ENCODE data around the gene MAST4. TPM values are rescaled to one million over a fixed set of nuclear protein-coding genes. Genes with fewer than 3 reads are reported as not detected.

Gene MAST4
- total and polyA plus RNA-seq, 2 donors (not counting 1 experiment from before 2014, with no cell fraction given), result 2.5 to 57.1 TPM

- peak overlapping the region; percentile 26 for H3K27ac Mint-ChIP-seq
- Histone ChIP-seq H4K20me1 (ENCODE audit: control insufficient read depth, insufficient read depth, low read length, poor library complexity, severe bottlenecking) (no peaks in the 10 kb centered on the region), H3K27me3 (replicated peaks in 1 of 4; ENCODE audit: control extremely low read depth in 1 of 4, control insufficient read depth in 3 of 4, insufficient read depth in 4 of 4, low read length in 3 of 4) (no peaks in the 10 kb centered on the region), H3K4me1 (ENCODE audit: control insufficient read depth in 2 of 2, insufficient read depth in 2 of 2, low read length in 2 of 2) (peaks cover 26 to 34% of the 10 kb centered on the region in 2 donors), H2AFZ (ENCODE audit: insufficient read depth, low read depth, low read length, poor library complexity, severe bottlenecking) (no peak overlapping the region), H3K36me3 (replicated peaks in 1 of 2; ENCODE audit: control extremely low read depth in 1 of 2, control insufficient read depth in 1 of 2, extremely low read depth in 1 of 2, insufficient read depth in 2 of 2, low read length in 1 of 2) (peaks cover 0 to 21% of the 10 kb centered on the region in 2 experiments), H3K9me3 (ENCODE audit: control extremely low read depth in 1 of 3, control insufficient read depth in 2 of 3, insufficient read depth in 1 of 3, low read length in 2 of 3) (peaks cover 0 to 15% (median 0%) of the 10 kb centered on the region in 3 donors), H3K4me2 (replicated peaks; ENCODE audit: low read depth, low read length, poor library complexity, severe bottlenecking) (no peak overlapping the region), H3K27ac (ENCODE audit: low read length in 2 of 2) (no peak overlapping the region), H3K4me3 (ENCODE audit: control extremely low read depth in 1 of 5, extremely low read depth in 1 of 5, insufficient read depth in 1 of 5, low read depth in 2 of 5, low read length in 4 of 5) (no peak overlapping the region), H3K79me2 (ENCODE audit: control insufficient read depth, insufficient read depth, low read length) (peaks cover 15% of the 10 kb centered on the region), H3K9ac (ENCODE audit: low read length) (no peak overlapping the region)
- no peak overlapping the region for H3K4me3 Mint-ChIP-seq
- POLR2A ChIA-PET, result no interaction called here
- CTCF ChIA-PET, result interaction anchor here (1.4 to 19.5 kb wide), 4 partner anchors 7 to 83 kb away, joined by 6 to 582 read pairs (median 30); no protein-coding TSS in a partner anchor
- no peaks in the 10 kb centered on the region for H3K27me3 Mint-ChIP-seq
- no peak for TF ChIP-seq EZH2 (IDR thresholded peaks at IDR 0.05; ENCODE audit: borderline replicate concordance, insufficient read depth, low read depth, low read length, poor library complexity, severe bottlenecking)
- TF ChIP-seq CTCF (IDR thresholded peaks at IDR 0.05), result no peak
- intact Hi-C loops (cut with micrococcal nuclease), result no loop called here
- ATAC-seq (ENCODE audit: low read depth) (no peak), DNase-seq (no peak)
- peaks cover 30% of the 10 kb centered on the region for H3K4me1 Mint-ChIP-seq
- H3K9me3 Mint-ChIP-seq (ENCODE audit: insufficient read depth), result no peaks in the 10 kb centered on the region
- 98% methylated on average over 44 of the region's 44 CpGs for WGBS (ENCODE audit: insufficient coverage)
Observed at GRCh38 chr5:67163231-67163756, 567.1 kb downstream of the MAST4 start.

DNA sequence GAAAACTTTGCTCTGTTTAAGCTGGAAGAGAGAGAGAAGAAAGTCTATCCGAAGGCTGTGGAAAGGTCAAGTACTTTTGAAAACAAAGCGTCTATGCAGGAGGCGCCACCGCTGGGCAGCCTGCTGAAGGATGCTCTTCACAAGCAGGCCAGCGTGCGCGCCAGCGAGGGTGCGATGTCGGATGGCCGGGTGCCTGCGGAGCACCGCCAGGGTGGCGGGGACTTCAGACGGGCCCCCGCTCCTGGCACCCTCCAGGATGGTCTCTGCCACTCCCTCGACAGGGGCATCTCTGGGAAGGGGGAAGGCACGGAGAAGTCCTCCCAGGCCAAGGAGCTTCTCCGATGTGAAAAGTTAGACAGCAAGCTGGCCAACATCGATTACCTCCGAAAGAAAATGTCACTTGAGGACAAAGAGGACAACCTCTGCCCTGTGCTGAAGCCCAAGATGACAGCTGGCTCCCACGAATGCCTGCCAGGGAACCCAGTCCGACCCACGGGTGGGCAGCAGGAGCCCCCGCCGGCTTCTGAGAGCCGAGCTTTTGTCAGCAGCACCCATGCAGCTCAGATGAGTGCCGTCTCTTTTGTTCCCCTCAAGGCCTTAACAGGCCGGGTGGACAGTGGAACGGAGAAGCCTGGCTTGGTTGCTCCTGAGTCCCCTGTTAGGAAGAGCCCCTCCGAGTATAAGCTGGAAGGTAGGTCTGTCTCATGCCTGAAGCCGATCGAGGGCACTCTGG is 567.8 kb downstream of the MAST4 start:
- Mint-ChIP-seq H3K4me3 (no peak overlapping the region), H3K27me3 (no peaks in the 10 kb centered on the region), H3K4me1 (peaks cover 31% of the 10 kb centered on the region), H3K9me3 (ENCODE audit: insufficient read depth) (no peaks in the 10 kb centered on the region), H3K27ac (no peak overlapping the region)
- Histone ChIP-seq H3K4me1 (ENCODE audit: control insufficient read depth in 2 of 2, insufficient read depth in 2 of 2, low read length in 2 of 2) (peaks cover 26 to 34% of the 10 kb centered on the region in 2 donors), H2AFZ (ENCODE audit: insufficient read depth, low read depth, low read length, poor library complexity, severe bottlenecking) (no peak overlapping the region), H3K9ac (ENCODE audit: low read length) (no peak overlapping the region), H3K27me3 (replicated peaks in 1 of 4; ENCODE audit: control extremely low read depth in 1 of 4, control insufficient read depth in 3 of 4, insufficient read depth in 4 of 4, low read length in 3 of 4) (no peaks in the 10 kb centered on the region), H3K79me2 (ENCODE audit: control insufficient read depth, insufficient read depth, low read length) (peaks cover 15% of the 10 kb centered on the region), H3K27ac (ENCODE audit: low read length in 2 of 2) (no peak overlapping the region), H3K9me3 (ENCODE audit: control extremely low read depth in 1 of 3, control insufficient read depth in 2 of 3, insufficient read depth in 1 of 3, low read length in 2 of 3) (peaks cover 0 to 15% (median 0%) of the 10 kb centered on the region in 3 donors), H3K36me3 (replicated peaks in 1 of 2; ENCODE audit: control extremely low read depth in 1 of 2, control insufficient read depth in 1 of 2, extremely low read depth in 1 of 2, insufficient read depth in 2 of 2, low read length in 1 of 2) (peaks cover 0 to 21% of the 10 kb centered on the region in 2 experiments), H4K20me1 (ENCODE audit: control insufficient read depth, insufficient read depth, low read length, poor library complexity, severe bottlenecking) (no peaks in the 10 kb centered on the region), H3K4me2 (replicated peaks; ENCODE audit: low read depth, low read length, poor library complexity, severe bottlenecking) (no peak overlapping the region), H3K4me3 (ENCODE audit: control extremely low read depth in 1 of 5, extremely low read depth in 1 of 5, insufficient read depth in 1 of 5, low read depth in 2 of 5, low read length in 4 of 5) (no peak overlapping the region)
- ChIA-PET POLR2A (interaction anchor here (1.2 kb wide), 1 partner anchor 43 kb away, joined by 3 read pairs; no protein-coding TSS in a partner anchor), CTCF (interaction anchor here (1.3 to 19.5 kb wide), 6 partner anchors 8 to 82 kb away, joined by 3 to 582 read pairs (median 14); partner anchors contain the start of gene CD180)
- ATAC-seq (ENCODE audit: low read depth) (no peak), DNase-seq (no peak)
- TF ChIP-seq EZH2 (IDR thresholded peaks at IDR 0.05; ENCODE audit: borderline replicate concordance, insufficient read depth, low read depth, low read length, poor library complexity, severe bottlenecking), result no peak
- TF ChIP-seq CTCF (IDR thresholded peaks at IDR 0.05), result no peak
- intact Hi-C loops (cut with micrococcal nuclease), result no loop called here
- WGBS (ENCODE audit: insufficient coverage), result 94% methylated on average over 33 of the region's 33 CpGs

Data from B cell (primary cell).